ENCODE measurements around the gene KRTAP10-11.

DNA sequence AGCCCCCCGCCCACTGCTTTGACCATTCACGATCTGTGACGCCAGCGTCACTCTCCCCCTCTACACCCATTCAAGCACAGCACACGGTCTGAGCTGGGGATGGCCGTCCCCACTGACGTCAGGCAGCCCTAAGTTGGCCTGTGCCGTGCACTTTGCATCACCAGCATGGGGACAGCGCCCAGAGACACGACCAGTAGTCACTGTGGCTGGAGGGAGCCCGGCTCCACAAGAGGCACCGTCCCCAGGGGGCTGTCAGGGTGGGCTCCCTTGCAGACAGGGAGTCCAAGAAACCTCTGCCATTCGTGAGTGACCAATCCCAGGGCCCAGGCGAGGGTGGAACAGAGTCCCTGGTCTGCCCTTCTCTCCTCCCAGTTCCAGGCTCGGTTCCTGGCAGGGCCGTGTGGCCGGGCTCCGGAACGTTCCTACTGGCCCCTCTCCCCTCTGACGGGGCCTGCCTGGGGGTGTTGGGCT is 32.0 kb upstream of the KRTAP10-11 start:
- TF ChIP-seq CTCF (IDR thresholded peaks at IDR 0.05) (no peak), POLR2A (IDR thresholded peaks at IDR 0.05) (no peak)

Data from tibial nerve (tissue), 3 donors.